ENCODE measurements around the gene GRAP2. TPM values are rescaled to one million over a fixed set of nuclear protein-coding genes. Genes with fewer than 3 reads are reported as not detected.

Gene GRAP2
- total RNA-seq, 1 donor from 2014 or later, result not detected

DNA sequence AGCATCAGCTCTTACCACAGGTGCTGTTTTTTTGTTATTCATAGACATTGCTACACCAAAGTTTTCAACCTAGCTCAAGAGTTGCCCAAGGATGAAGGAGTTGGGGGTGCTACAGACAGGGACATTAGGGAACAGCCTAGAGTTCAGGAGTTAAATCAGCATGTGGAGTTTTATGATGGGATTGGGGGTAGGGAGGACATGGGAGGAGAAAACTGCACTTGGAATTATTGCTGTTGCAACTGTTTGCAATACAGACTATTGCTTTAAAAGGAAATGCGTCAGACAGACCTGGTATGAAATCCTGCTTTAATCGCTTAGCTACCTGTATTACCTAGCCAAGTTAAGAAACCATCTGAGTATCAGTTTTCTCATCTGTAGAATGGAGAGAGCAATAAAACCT, 65.6 kb downstream of the GRAP2 start:
- H3K27me3 Mint-ChIP-seq (ENCODE audit: unreplicated experiment), result peaks cover 25% of the 10 kb centered on the region
- DNase-seq (ENCODE audit: extremely low spot score, unreplicated experiment), result no peak
- TF ChIP-seq, protein P1, sequence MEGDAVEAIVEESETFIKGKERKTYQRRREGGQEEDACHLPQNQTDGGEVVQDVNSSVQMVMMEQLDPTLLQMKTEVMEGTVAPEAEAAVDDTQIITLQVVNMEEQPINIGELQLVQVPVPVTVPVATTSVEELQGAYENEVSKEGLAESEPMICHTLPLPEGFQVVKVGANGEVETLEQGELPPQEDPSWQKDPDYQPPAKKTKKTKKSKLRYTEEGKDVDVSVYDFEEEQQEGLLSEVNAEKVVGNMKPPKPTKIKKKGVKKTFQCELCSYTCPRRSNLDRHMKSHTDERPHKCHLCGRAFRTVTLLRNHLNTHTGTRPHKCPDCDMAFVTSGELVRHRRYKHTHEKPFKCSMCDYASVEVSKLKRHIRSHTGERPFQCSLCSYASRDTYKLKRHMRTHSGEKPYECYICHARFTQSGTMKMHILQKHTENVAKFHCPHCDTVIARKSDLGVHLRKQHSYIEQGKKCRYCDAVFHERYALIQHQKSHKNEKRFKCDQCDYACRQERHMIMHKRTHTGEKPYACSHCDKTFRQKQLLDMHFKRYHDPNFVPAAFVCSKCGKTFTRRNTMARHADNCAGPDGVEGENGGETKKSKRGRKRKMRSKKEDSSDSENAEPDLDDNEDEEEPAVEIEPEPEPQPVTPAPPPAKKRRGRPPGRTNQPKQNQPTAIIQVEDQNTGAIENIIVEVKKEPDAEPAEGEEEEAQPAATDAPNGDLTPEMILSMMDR (IDR thresholded peaks at IDR 0.05), result no peak
- no peak overlapping the region for H3K4me3 Mint-ChIP-seq (ENCODE audit: unreplicated experiment)
- no peaks in the 10 kb centered on the region for H3K9me3 Mint-ChIP-seq (ENCODE audit: unreplicated experiment)
- peaks cover 6% of the 10 kb centered on the region for H3K4me1 Mint-ChIP-seq (ENCODE audit: unreplicated experiment)
- no peaks in the 10 kb centered on the region for H3K36me3 Mint-ChIP-seq (ENCODE audit: unreplicated experiment)
- H3K27ac Mint-ChIP-seq (ENCODE audit: unreplicated experiment), result no peak overlapping the region

DNA sequence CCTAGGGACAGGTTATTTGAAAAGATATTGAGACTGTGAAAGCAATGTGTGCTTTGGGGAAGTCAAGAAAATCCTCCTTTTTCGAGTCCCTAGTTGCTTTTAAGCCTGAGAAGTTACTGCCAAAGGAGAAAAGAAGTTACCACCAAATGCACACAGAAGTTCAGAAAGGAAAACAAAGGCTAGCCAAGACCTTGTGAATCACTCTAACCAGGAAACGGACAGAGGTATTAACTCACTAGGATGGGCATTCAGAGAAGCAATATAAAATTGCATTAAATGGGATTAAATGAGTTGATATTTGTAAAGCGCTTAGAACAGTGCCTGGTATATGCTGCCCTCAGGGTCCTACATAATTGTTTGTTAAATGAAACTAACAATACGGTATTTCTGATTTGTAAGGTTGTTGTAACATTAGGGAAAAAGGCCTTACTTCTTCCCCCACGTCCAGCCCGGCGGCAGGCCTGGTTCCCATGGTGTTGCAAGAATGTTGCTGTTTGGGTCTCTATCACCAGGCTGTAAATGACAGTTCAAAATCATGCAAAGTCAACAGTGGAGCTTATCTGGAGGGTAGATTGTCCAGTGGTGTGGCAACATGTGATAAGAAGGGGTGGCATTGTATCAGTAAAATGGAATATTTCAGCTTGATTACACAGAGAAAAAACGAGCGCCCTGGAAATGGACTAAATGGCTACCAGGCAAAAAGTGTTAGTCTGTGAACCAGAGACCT, 66.4 kb downstream of the GRAP2 start:
- no peaks in the 10 kb centered on the region for H3K36me3 Mint-ChIP-seq (ENCODE audit: unreplicated experiment)

DNA sequence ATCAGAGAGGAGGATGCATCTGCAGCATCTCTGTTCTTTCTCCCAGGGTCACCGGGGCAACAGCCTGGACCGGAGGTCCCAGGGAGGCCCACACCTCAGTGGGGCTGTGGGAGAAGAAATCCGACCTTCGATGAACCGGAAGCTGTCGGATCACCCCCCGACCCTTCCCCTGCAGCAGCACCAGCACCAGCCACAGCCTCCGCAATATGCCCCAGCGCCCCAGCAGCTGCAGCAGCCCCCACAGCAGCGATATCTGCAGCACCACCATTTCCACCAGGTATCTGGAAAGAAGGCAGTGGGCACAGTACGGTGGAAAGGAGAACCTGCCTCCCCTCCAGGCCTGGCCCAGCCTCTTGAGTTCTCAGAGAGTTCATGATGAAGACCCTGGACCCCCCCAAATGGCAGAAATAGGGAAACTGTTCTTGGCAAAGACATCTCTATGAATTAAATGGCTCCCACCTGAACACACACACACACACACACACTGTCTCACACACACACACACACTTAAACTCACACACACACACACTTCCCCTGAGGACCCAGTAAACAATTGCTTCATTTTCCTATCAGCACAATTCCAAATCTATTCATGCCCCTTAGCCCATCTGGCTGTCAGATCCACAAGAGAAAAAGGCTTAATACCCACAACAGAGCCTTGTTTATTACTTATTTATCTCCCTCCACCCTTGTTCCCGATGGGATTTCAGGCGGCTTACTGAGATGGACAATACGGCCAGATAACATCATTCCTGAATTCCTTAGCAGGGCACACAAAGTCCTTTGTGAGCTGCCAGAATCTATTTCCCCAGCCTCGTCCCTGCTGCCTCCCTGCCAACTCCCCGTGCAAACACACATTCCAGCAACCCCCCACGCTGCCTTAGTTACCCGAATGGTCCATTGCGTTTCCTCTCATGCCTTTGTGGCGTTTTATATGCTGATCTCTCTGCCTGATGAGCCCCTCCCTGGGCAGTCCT, 67.4 kb downstream of the GRAP2 start:
- H3K9me3 Mint-ChIP-seq (ENCODE audit: unreplicated experiment), result no peaks in the 10 kb centered on the region

More for the DNA sequence above, 66.4 kb downstream of the GRAP2 start:
- Mint-ChIP-seq H3K27ac (ENCODE audit: unreplicated experiment) (no peak overlapping the region), H3K4me3 (ENCODE audit: unreplicated experiment) (no peak overlapping the region), H3K27me3 (ENCODE audit: unreplicated experiment) (peaks cover 32% of the 10 kb centered on the region), H3K4me1 (ENCODE audit: unreplicated experiment) (peaks cover 3% of the 10 kb centered on the region), H3K9me3 (ENCODE audit: unreplicated experiment) (no peaks in the 10 kb centered on the region)
- TF ChIP-seq, protein P1 (IDR thresholded peaks at IDR 0.05), result no peak
- DNase-seq (ENCODE audit: extremely low spot score, unreplicated experiment), result no peak

DNA sequence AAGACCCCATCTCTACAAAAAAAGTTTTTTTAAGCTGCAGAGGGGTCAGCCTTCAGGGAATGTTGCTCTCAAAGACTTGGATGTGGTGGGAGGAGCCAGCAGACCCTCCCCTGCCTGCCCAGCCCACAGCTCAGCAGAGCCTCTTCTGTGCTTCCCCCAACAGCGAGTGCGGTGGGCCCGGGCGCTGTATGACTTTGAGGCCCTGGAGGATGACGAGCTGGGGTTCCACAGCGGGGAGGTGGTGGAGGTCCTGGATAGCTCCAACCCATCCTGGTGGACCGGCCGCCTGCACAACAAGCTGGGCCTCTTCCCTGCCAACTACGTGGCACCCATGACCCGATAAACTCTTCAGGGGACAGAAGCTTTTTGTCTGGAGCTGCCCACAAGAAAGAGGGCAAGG, 69.9 kb downstream of the GRAP2 start:
- H3K4me3 Mint-ChIP-seq (ENCODE audit: unreplicated experiment), result no peak overlapping the region
- H3K36me3 Mint-ChIP-seq (ENCODE audit: unreplicated experiment), result no peaks in the 10 kb centered on the region
- no peak for DNase-seq (ENCODE audit: extremely low spot score, unreplicated experiment)
- peaks cover 60% of the 10 kb centered on the region for H3K27me3 Mint-ChIP-seq (ENCODE audit: unreplicated experiment)
- H3K9me3 Mint-ChIP-seq (ENCODE audit: unreplicated experiment), result no peaks in the 10 kb centered on the region
- H3K27ac Mint-ChIP-seq (ENCODE audit: unreplicated experiment), result no peak overlapping the region
- TF ChIP-seq, protein P1 (IDR thresholded peaks at IDR 0.05), result no peak
- H3K4me1 Mint-ChIP-seq (ENCODE audit: unreplicated experiment), result peaks cover 3% of the 10 kb centered on the region

More for the DNA sequence above, 67.4 kb downstream of the GRAP2 start:
- DNase-seq (ENCODE audit: extremely low spot score, unreplicated experiment), result no peak
- Mint-ChIP-seq H3K27ac (ENCODE audit: unreplicated experiment) (no peak overlapping the region), H3K27me3 (ENCODE audit: unreplicated experiment) (peaks cover 42% of the 10 kb centered on the region), H3K4me3 (ENCODE audit: unreplicated experiment) (no peak overlapping the region), H3K4me1 (ENCODE audit: unreplicated experiment) (peaks cover 3% of the 10 kb centered on the region), H3K36me3 (ENCODE audit: unreplicated experiment) (no peaks in the 10 kb centered on the region)
- TF ChIP-seq, protein P1 (IDR thresholded peaks at IDR 0.05), result no peak

DNA sequence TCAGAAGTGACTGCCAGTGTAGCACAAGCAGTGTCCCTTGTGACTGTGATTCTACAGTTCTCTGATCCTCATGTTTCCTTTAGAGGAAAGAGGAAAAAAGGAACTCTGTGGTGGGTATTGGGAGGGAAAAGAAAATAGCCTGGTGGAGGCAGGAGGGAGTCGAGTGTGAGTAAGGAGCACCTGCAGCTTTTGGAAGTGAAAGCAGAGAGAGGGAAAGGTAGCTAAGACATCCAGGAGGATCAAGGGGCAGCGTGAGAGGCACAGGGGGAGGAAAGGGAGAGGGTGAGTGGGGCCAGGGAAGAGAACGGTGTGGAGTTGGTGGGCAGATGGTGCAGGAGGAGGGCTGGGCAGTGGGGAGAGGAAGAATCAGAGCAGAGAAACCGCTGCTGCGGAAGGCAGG, 71.8 kb downstream of the GRAP2 start:
- Mint-ChIP-seq H3K27me3 (ENCODE audit: unreplicated experiment) (peaks cover 75% of the 10 kb centered on the region), H3K36me3 (ENCODE audit: unreplicated experiment) (no peaks in the 10 kb centered on the region)
- TF ChIP-seq, protein P1 (IDR thresholded peaks at IDR 0.05), result no peak

More for the DNA sequence above, 71.8 kb downstream of the GRAP2 start:
- H3K4me3 Mint-ChIP-seq (ENCODE audit: unreplicated experiment), result no peak overlapping the region
- no peaks in the 10 kb centered on the region for H3K9me3 Mint-ChIP-seq (ENCODE audit: unreplicated experiment)
- DNase-seq (ENCODE audit: extremely low spot score, unreplicated experiment), result no peak
- no peak overlapping the region for H3K27ac Mint-ChIP-seq (ENCODE audit: unreplicated experiment)
- peaks cover 3% of the 10 kb centered on the region for H3K4me1 Mint-ChIP-seq (ENCODE audit: unreplicated experiment)
